Hematopoietic multipotent progenitor cell treated with erythropoietin and hydrocortisone succinate and interleukin-3 and kit ligand, for 15 days (in vitro differentiated cells): Measurements from ENCODE around the gene CBARP.
"Not testable (repeated sequence)": the region's sequence is repeated elsewhere in the genome, so short reads cannot be mapped to it uniquely, and the experiment has no call there.

Experiments used
- DNase-seq: peaks from one replicate; pipeline ENCODE4 v3.0.0-alpha.2; 2015; ENCODE audit warnings: low spot score

CBARP gene

GRCh38 chr19:1213391-1214286, 24.2 kb downstream of the CBARP start:
- peak; percentile 65 for DNase-seq

GRCh38 chr19:1211494-1212234, 26.1 kb downstream of the CBARP start:
- no peak for DNase-seq

- no peak for DNase-seq
Observed at GRCh38 chr19:1210227-1210538, 27.6 kb downstream of the CBARP start.

DNA sequence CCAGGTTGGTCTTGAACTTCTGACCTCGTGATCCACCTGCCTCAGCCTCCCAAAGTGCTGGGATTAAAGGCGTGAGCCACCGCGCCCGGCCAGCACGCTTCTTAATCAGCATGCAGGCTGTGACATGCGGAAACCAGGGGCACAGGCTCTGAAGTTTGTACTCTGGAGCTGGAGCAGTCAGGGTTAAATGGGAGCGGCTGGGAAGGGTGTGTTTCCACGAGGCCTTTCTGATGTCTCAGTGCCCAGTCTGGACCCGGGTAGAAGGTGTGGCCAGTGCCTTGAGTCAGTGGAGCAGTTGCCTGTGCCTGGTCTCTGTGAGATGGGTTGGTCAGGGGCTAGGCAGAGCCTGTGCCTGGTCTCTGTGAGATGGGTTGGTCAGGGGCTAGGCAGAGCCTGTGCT, 29.0 kb downstream of the CBARP start:
- peak; percentile 84 for DNase-seq

- no peak for DNase-seq
Observed at GRCh38 chr19:1206864-1207450, 30.8 kb downstream of the CBARP start.

- DNase-seq, result no peak
Observed at GRCh38 chr19:1206150-1206863, 31.5 kb downstream of the CBARP start.

GRCh38 chr19:1205114-1206099, 32.4 kb downstream of the CBARP start, which contains the start of gene STK11:
Gene STK11, plus strand, starts transcription at chr19:1205778. Its CDS starts 1,136 bp downstream, at chr19:1206914.
- peak; percentile 99 for DNase-seq

- DNase-seq, result not testable (repeated sequence)
Observed at GRCh38 chr19:1200614-1201013, 37.2 kb downstream of the CBARP start.

- no peak for DNase-seq
Observed at GRCh38 chr19:1199531-1199930, 38.3 kb downstream of the CBARP start.

DNA sequence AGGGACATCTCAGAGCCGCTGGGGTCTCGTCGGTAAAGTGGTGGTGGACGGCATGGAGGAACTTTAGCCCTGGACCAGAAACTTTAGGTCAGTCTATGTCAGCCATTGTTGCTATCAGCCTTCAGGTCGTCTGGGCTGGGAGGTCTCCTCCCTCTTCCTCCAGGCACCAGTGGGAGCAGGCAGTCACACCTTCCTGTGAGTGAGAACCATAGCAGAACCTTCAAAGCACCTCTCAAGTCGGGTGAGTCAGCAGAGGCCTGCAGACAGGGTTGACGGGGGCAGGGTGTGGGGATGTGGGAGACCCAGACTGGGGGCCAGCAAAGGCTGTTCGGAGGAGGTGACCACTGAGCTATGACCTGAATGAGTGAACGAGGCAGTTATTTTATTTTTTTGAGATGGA, 48.4 kb downstream of the CBARP start:
- DNase-seq, result no peak

- DNase-seq, result no peak
Observed at GRCh38 chr19:1183543-1184172, 54.1 kb downstream of the CBARP start.

DNA sequence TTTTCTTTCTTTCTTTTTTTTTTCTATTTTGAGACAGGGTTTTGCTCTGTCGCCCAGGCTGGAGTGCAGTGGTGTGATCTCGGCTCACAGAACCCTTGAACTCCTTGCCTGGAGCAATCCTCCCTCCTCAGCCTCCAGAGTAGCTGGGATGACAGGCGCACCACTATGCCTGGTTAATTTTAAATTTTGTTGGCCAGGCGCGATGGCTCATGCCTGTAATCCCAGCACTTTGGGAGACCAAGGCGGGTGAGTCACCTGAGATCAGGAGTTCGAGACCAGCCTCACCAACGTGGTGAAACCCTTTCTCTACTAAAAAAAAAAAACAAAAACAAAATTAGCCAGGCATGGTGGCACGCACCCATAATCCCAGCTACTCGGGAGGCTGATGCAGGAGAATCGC, 55.1 kb downstream of the CBARP start:
- no peak for DNase-seq

DNA sequence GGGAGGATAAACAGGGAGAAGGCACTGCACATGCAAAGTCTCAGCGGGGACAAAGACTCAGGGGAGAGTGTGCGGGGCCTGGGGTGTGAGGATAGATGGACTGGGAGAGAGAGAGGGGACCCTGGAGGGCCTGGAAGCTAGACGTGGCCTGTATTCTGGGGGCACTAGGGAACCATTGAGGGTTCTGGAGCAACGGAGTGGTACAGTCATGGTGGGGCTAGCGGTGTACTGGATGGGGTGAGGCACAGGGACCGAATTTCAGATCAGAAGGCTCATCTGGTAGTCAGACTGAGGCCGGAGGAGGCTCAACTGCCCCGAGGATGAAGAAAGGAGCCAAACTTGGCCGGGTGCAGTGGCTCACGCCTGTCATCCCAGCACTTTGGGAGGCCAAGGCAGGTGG, 55.7 kb downstream of the CBARP start:
- DNase-seq, result no peak

DNA sequence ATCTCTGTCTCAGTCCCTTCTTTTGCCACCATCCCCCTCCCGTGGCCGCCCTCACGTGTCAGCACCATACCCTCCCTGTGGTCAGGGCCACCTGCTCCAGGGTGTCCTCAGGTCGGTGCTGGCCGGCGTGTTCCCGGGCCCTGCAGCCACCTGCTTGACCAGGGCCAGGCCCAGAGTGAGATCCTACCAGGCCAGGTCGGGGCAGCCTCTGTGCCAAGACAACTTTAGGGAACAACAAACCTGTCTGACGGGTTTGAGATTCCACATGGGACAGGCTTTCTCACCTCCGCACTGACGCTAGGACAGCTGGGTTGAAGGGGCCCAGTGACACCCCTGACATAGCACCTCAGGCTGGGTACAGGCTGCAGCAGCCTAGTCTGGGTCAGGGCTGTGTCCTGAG, 56.2 kb downstream of the CBARP start:
- no peak for DNase-seq
